Measurements from ENCODE around the gene CCDC86.

GRCh38 chr11:60842668-60843600 is 1.0 kb downstream of the CCDC86 start:
- TF ChIP-seq ELK1 (IDR thresholded peaks at IDR 0.05; ENCODE audit: low read depth, low read length) (no peak), EP300 (IDR thresholded peaks at IDR 0.05) (no peak), HMGXB4 (CRISPR knock-in tag; IDR thresholded peaks at IDR 0.05; ENCODE audit: borderline replicate concordance) (no peak), MAX (IDR thresholded peaks at IDR 0.05) (no peak), CTCF (IDR thresholded peaks at IDR 0.05) (no peak), SMC3 (IDR thresholded peaks at IDR 0.05) (no peak), MYC (IDR thresholded peaks at IDR 0.05; ENCODE audit: borderline replicate concordance, low read length) (no peak), NR3C1 (IDR thresholded peaks at IDR 0.05) (no peak), PHF8 (IDR thresholded peaks at IDR 0.05; ENCODE audit: borderline replicate concordance, low read depth) (no peak), POLR2A (IDR thresholded peaks at IDR 0.05; ENCODE audit: low read length) (no peak), CBX2 (IDR thresholded peaks at IDR 0.05; ENCODE audit: borderline replicate concordance, low read depth) (no peak), HDAC2 (IDR thresholded peaks at IDR 0.05) (no peak), HOXB5 (CRISPR knock-in tag; IDR thresholded peaks at IDR 0.05) (no peak), FOSB (CRISPR knock-in tag; IDR thresholded peaks at IDR 0.05) (no peak)
